Endothelial cell (in vitro differentiated cells): ENCODE data around the gene MKRN2. TPM values are rescaled to one million over a fixed set of nuclear protein-coding genes. Genes with fewer than 3 reads are reported as not detected.

ENCODE experiments used
- DNase-seq: peaks from one replicate; pipeline ENCODE4 v3.0.0; 2021; ENCODE audit warnings: low spot score
- H3K27ac Mint-ChIP-seq: one replicate; pipeline ENCODE4 v1.8.0; 2021; ENCODE audit warnings: mixed read lengths, inconsistent platforms; ENCODE audit not compliant: unreplicated experiment
- H3K27me3 Mint-ChIP-seq: one replicate; pipeline ENCODE4 v1.8.0; 2021; ENCODE audit warnings: mild to moderate bottlenecking, moderate library complexity, mixed read lengths, inconsistent platforms; ENCODE audit not compliant: unreplicated experiment
- H3K36me3 Mint-ChIP-seq: one replicate; pipeline ENCODE4 v1.8.0; 2021; ENCODE audit warnings: mild to moderate bottlenecking, low read depth, mixed read lengths, inconsistent platforms; ENCODE audit not compliant: unreplicated experiment
- H3K4me1 Mint-ChIP-seq: one replicate; pipeline ENCODE4 v1.8.0; 2021; ENCODE audit warnings: mild to moderate bottlenecking, mixed read lengths, inconsistent platforms; ENCODE audit not compliant: unreplicated experiment
- H3K4me3 Mint-ChIP-seq: one replicate; pipeline ENCODE4 v1.8.0; 2021; ENCODE audit warnings: mild to moderate bottlenecking, mixed read lengths, inconsistent platforms; ENCODE audit not compliant: unreplicated experiment
- H3K9me3 Mint-ChIP-seq: one replicate; pipeline ENCODE4 v1.8.0; 2021; ENCODE audit warnings: mixed read lengths, inconsistent platforms; ENCODE audit not compliant: unreplicated experiment
- CTCF ChIP-seq: fragments of 200-600 bp; sonication (generic); IDR thresholded peaks from one replicate; pipeline ENCODE4 v1.5.0; 2021; ENCODE audit warnings: antibody characterized with exemption; ENCODE audit not compliant: unreplicated experiment
- total RNA-seq: library from RNA; stranded (reverse); fragmentation: NEBNext Ultra II Directional; extraction: Animal tissue kit (Norgen Biotek cat#: 25700); gene quantifications from one replicate; pipeline ENCODE4 v1.2.1, GENCODE V29; 2021; ENCODE audit not compliant: unreplicated experiment

The MKRN2 gene
- total RNA-seq, 1 donor from 2014 or later = 22.0 TPM

GRCh38 chr3:12512534-12513118, 44.3 kb upstream of the MKRN2 start:
- Mint-ChIP-seq H3K27me3 (no peaks in the 10 kb centered on the region), H3K9me3 (no peaks in the 10 kb centered on the region), H3K36me3 (no peaks in the 10 kb centered on the region), H3K4me1 (no peaks in the 10 kb centered on the region), H3K27ac (no peak overlapping the region), H3K4me3 (no peak overlapping the region)
- no peak for DNase-seq
- no peak for TF ChIP-seq CTCF

GRCh38 chr3:12513694-12514446, 43.0 kb upstream of the MKRN2 start:
- Mint-ChIP-seq H3K4me1 (no peaks in the 10 kb centered on the region), H3K36me3 (no peaks in the 10 kb centered on the region), H3K27ac (no peak overlapping the region), H3K27me3 (no peaks in the 10 kb centered on the region), H3K9me3 (no peaks in the 10 kb centered on the region), H3K4me3 (no peak overlapping the region)
- no peak for TF ChIP-seq CTCF
- no peak for DNase-seq

- DNase-seq = no peak
- no peak overlapping the region for H3K27ac Mint-ChIP-seq
- no peaks in the 10 kb centered on the region for H3K27me3 Mint-ChIP-seq
- TF ChIP-seq CTCF = no peak
- no peaks in the 10 kb centered on the region for H3K9me3 Mint-ChIP-seq
- H3K36me3 Mint-ChIP-seq = no peaks in the 10 kb centered on the region
- H3K4me3 Mint-ChIP-seq = no peak overlapping the region
- H3K4me1 Mint-ChIP-seq = no peaks in the 10 kb centered on the region
These were observed 41.3 kb upstream of the MKRN2 start for GRCh38 chr3:12515631-12516030.

GRCh38 chr3:12516873-12517272, 40.0 kb upstream of the MKRN2 start:
- no peaks in the 10 kb centered on the region for H3K9me3 Mint-ChIP-seq
- H3K27me3 Mint-ChIP-seq = no peaks in the 10 kb centered on the region
- no peak overlapping the region for H3K4me3 Mint-ChIP-seq
- DNase-seq = no peak
- H3K27ac Mint-ChIP-seq = no peak overlapping the region
- H3K4me1 Mint-ChIP-seq = no peaks in the 10 kb centered on the region
- no peak for TF ChIP-seq CTCF
- peaks cover 5% of the 10 kb centered on the region for H3K36me3 Mint-ChIP-seq
